CD4-positive, alpha-beta T cell treated with Interleukin-6 for 4 hours (primary cell): ENCODE data around the gene ROPN1B.
A peak's percentile ranks its signal among the peaks of the same experiment; 100 is the strongest.
"Not testable (repeated sequence)": the region's sequence is repeated elsewhere in the genome, so short reads cannot be mapped to it uniquely, and the experiment has no call there.

Experiments used
- DNase-seq: peaks from one replicate; pipeline ENCODE4 v3.0.0-alpha.2; 2020; ENCODE audit warnings: mixed read lengths

ROPN1B gene

DNA sequence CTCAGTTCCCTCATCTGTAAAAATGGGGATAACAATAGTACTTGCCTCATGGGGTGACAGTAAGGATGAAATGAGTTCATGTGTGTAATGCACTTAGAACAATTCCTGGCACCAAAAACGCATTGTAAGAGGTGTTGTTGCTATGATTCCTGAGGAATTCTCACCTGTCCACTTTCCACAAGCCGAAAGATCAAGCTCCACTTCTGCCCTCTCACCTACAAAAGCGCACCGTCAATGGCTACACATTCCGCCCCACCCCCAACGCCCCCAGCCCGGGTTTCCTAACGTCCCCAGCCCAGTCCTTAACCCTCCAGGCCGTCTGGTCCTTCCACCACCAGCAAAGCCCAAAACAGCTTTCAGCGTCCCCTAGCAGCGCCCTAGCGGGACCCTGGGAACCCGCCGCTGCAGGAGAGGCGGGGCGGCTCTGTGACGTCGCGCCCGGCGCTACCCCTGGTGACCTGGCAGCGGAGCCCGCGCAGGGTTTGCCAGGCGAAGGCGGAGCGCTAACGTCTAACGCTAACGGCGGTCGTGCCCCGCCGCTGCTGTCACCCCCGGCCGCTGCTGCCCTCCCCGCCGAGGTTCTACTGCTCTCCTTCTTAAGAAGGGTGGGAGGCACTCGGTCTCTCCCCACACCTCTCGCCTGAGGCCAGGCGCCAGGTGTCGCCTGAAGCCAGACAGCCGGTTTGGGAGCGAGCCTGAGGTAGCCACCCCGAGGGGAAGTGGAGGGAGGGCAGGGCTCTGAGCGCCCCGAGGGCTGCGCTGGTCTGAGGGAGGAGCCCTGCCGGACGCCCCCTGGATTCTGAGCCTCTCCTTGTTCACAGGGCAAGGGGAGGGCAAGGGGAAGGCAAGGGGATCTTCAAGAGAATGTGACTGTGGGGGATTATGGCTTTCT is at the start of gene ROPN1B:
ROPN1B (plus strand) TSS at position 478 of the 892 bp plus-strand sequence. CDS start 2,877 bp downstream, outside the sequence.
- not testable (repeated sequence) for DNase-seq

DNA sequence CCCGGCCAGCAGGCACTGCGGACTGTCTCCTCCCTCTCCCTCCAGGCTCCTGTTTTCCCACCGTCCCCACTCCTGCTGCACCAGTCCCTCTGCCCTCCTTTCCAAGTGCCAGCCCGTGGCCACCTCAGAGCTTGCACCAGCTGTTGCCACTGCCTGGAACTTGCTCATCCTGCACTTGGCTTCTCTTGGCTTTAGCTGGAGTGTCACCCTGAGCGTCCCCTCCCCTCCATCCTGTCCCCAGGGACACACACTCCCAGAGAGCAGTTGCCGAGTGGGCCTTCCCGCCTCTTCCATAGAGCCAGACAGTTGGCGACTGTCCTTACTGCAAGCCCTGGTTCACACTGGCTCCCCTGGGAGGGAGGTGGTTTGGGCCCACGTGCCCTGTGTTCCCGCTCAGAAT is 48.8 kb upstream of the ROPN1B start:
- not testable (repeated sequence) for DNase-seq

DNA sequence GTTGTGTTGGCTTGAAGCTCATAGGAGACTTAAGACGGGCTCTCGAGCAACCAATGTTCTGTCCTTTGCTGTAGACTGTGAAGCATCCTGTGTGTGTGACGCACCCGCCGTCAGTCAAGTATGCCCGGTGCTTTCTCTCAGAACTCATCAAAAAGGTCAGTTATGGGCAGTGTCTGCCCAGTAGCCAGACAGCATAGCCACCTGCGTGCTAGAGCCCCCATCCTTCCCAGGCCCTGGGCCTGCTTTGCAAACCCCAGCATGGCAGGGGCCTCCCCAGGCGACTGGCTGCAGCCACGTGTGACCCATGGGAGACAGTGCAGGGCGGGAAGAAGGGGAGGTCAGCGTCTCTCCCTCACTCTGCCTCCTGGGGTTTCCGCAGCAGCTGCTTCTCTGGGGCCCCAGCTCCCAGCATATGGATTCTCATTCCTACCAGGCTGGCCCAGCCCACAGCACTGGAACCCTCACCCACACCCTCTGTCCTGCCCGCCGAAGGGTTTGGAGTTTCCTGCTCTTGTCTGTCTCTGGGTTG is 48.2 kb upstream of the ROPN1B start:
- DNase-seq: not testable (repeated sequence)

DNA sequence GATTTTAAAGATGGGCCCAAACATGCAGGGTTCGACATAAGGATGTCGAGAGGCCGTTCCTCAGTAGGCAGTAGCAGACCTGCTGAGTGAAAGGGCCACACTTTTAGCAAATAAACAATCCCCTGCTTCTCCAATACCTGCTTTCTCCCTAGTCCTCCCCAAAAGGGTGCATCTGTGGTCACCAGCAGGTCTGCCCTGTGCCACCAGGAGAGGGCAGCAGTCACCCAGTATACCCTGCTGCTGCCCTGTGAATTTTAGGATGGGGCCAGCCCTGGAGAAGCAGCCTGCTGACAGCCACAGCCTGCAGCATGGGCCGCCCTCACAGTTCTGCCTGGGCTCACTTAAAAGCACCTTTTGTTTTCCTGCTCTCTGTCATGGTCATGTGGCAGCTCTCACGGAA is 47.3 kb upstream of the ROPN1B start:
- DNase-seq: peak; percentile 53

DNA sequence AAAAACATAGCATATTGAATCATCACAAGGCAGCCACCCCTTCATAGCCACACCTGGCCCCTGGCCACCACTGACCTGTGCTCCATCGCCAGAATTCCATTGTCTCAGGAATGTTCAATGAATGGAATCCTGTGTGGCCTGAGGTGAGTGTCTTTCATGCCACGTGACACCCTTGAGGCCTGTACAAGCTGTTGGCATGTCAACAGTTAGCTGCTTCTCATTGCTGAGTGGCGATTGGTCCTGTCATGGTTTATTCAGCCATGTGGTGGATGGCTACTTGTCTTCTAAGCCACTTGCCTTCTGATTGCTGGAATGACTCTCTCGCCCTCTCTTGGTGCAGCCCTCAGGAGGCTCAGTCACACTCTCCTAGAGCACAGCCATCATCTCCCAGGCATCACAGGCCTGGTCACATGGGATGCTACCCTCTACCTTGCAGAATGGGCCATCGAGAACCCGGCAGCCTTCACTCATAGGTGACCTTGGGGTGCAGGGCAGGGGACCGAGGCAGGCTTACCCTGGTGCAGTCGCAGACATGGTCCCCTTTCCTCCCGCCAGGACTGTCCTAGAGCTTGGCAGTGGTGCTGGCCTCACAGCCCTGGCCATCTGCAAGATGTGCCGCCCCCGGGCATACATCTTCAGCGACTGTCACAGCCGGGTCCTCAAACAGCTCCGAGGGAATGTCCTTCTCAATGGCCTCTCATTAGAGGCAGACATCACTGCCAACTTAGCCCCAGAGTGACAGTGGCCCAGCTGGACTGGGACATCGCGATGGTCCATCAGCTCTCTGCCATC is 45.5 kb upstream of the ROPN1B start:
- not testable (repeated sequence) for DNase-seq

DNA sequence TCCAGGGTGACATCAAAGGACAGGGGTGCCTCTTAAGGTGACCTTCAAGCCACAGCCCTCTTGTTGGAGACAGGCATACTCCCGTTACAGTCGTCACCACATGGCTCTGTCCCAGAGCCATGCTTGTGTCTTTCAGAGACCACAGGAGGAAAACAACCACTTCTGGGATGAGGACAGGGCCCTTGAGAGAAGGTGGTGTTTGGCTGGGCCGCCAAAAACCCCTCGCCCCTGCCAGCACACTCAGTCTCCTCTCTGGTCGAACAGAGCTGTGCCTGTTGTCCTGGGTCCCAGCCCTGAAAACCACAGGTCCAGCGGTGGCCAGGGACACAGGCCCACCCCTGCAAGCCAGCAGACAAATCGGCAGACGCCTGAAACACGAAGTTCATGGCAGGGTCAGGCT is 44.7 kb upstream of the ROPN1B start:
- not testable (repeated sequence) for DNase-seq

DNA sequence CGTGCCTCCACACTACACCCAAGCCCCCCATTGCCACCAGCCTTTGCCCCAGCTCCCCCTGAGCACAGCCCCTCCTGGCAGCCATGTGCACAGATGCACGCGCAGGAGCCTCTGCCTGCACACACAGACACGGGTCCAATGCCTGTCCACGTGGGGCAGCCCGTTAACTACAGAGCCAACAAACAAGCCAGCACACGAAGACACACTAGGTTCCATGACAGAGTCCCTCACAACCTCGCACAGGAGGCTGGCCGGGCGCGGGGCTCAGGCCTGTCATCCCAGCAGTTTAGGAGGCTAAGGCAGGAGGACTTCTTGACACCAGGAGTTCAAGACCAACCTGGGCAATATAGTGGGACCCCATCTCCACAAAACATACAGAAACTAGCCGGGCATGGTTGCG is 43.3 kb upstream of the ROPN1B start:
- DNase-seq: not testable (repeated sequence)

DNA sequence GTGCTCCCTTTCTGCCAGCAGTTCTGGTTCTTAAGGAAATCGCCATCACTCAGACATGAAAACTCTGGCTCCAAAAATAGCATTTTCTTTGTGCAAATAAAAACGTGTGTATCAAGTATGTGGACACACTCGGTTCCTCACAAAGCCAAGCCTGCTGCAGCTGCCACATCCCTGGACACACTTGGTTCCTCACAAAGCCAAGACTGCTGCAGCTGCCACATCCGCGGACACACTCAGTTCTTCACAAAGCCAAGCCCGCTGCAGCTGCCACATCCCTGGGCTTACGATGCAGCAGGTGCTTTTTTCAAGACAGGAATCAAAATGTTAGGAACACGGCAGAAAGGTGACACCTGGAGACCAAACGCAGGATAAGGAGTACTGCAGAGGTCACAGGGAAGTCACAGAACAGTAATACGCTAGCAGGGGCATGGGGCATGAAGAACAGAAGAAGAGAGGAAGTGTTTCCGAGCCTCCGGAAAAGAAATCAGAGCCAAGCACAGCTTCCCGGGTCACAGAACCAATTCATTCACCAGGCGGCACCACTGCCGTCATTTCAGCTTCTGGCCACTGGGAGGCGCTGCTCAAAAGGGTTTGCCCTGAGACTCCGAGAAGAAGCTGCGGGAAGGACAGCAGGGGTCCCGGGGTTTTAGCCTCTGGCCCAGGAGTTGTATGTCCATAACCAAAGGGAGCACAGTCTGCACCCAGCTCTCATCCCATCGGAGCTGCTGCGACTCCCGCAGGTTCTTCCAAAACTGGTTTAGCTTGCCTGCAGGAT is 40.0 kb upstream of the ROPN1B start:
- peak; percentile 59 for DNase-seq

DNA sequence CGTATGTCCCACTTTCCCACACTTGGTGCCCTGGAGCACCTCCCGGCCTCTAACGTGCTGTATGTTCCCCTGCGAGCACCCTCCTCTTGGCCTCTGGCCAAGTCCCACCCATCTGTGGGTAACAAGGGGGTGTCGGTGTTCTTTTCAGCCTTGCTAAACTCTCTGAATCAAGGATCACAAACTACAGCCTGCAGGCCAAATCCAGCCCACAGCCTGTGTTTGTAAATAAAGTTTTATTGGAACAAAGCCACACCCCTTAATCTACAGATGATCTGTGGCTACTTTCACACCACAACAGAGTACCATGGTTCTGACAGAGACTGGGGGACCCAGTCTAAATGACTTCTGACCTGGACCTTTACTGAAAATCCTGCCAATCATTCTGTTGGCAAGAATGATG is 39.2 kb upstream of the ROPN1B start:
- not testable (repeated sequence) for DNase-seq

DNA sequence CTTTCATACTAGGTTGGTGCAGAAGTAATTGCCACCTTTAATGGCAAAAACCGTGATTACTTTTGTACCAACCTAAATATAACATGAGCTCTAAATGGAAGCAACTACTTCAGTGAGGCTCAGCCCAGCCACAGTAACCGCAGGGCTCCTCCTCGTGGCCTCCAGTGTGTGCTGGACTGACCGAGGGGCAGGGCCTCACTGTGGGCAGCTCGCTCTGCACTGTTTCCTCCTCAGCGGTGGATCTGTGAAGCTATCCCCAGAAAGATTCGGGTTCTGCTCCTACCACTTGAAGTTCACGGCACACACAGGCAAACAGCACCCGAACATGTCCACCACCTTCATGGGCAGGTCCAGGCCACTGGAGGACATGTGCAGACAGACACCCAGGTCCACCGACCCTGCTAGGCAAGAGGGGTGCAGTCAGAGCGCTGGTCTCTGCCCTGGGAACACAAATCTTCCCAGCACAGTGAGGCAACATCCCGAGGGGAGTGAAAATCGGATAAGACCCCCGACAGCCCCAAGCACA is 37.6 kb upstream of the ROPN1B start:
- DNase-seq: not testable (repeated sequence)

DNA sequence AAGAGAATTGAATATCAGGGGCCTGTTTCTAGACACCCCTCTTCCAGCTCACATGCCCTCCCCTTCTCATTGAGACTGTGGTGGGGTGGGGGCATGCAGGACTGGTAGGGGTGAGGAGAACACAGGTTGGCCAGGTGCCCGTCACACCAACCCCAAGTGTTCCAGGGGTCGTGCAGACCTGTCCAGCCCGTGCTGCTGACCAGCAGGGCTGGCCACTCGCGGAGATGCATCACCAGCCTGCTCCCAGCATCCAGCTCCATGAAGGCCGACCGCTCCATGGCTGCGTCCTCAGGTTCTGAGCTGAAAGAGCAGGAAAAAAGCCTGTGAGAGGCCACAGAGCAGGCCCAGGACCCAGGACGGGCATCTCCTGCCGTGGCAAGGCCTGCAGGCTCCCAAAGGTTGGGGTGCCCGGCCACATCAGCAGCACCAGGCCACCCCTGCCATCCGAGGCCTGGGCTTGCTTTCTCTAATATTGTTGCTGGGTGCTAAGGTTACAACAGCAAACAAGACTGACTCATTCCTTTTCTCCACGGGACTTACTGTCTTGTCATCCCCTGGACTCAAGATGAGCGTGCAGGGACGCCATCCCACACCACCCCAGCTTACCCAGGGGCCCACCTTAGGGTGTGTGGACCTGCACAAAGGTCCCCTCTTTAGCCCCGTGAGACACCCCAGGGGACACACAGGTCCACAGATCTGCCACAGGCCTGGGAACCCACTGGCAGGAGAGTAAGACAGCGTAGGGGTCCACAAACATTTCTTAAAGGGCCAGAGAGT is 35.4 kb upstream of the ROPN1B start:
- DNase-seq: not testable (repeated sequence)

DNA sequence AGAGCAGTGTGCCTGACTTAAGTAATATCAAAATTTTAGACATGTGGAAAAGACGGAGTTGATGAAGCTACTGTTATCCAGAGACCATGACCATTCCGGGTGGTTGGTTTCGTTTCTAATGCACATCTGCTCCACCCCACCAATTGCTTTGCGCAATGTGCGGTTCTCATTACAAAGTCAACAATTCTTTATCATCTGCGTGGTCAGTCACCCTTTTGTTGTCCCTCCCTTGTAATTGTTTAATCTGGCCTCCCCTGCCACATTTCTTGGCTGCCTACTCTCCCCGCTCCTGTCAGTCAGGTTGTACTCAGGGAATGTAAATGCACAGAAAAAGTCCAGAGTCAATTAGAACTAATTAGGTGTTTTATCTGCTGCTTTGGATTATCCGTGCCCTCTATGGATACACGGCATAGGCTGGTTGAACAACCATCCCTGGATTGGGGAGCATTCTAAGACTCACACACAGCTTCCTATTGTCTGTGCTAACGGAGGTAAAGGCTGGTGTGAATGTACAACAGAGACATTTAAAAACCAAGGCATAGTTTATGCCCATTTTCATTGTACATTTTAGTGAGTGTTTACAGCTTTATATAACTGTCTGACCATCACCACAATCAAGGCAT is 33.6 kb upstream of the ROPN1B start:
- DNase-seq: not testable (repeated sequence)

DNA sequence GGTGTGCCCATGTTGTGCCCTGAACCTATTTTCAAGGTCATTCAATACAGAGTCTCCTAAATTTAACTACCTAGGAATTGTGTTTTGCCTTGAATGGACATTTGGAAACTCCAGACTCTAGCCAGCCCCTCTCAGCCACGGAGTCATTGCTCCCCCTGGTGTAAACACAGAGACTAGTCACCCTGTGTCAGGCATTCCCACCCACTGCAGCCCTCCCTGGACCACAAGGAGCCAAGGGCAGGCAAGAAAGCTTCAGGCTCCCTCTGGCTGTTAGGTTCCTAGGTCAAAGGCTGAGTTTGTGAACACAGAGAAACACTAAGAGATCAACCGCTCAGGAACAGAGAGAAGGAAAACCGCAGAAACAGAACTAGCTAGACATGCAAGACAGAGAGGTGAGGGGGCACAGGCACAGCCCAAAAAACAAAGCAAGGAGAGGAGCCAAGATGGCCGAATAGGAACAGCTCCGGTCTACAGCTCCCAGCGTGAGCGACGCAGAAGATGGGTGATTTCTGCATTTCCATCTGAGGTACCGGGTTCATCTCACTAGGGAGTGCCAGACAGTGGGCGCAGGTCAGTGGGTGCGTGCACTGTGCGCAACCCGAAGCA is 32.7 kb upstream of the ROPN1B start:
- DNase-seq: not testable (repeated sequence)

DNA sequence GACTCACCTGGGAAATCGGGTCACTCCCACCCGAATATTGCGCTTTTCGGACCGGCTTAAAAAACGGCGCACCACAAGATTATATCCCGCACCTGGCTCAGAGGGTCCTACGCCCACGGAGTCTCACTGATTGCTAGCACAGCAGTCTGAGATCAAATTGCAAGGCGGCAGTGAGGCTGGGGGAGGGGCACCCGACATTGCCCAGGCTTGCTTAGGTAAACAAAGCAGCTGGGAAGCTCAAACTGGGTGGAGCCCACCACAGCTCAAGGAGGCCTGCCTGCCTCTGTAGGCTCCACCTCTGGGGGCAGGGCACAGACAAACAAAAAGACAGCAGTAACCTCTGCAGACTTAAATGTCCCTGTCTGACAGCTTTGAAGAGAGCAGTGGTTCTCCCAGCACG is 32.1 kb upstream of the ROPN1B start:
- DNase-seq: not testable (repeated sequence)

DNA sequence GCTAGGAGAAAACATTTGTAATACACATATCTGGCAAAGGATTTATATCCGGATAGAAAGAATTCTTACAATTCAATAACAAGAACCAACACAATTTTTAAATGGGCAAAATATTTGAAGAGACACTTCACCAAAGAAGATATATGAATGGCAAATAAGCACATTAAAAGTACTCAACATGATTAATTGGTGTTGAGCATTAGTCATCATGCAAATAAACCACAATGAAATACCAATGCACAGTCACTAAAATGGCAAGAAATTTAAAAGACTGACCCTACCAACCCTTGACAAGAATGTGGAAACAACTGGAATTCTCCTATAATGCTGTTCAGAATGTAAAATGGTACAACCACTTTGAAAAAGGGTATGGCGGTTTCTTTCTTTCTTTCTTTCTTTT is 21.2 kb upstream of the ROPN1B start:
- not testable (repeated sequence) for DNase-seq

DNA sequence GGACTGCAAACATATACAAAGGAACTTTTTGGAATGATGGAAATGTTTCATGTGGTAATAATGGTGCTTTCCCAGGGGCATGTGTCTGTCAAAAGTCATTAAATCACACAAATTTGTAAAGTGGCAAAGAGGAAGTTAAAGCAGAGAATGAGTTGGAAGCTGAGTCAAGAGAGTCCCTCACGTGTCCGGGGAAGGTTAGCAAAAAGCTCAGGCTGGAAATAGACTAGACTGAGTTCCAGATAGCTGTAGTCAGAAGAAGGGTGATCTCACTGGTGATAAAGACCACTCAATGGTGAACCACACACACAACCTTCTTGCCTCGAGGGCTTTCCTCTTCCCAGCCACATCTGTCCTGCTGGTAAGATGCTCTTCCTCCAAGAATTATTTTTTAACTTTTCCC is 20.1 kb upstream of the ROPN1B start:
- DNase-seq: not testable (repeated sequence)

DNA sequence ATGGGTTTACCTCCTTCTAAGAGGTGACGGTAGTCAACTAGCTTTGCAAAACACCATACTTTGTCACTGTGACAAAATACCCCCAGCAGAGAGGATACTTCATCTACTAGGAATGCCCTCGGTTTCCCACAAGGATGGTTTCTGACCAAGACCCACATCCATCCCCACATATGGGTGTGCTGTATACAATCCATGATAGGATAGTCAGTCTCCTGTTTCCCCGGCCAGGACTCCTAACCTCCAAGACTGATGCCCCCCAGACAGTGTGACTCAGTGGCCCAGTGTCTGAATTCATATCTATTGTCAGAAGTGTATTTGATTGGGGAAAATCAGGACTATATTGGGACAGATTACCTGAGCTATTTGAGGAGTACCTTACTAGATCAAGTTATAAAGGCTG is 17.8 kb upstream of the ROPN1B start:
- DNase-seq: not testable (repeated sequence)

DNA sequence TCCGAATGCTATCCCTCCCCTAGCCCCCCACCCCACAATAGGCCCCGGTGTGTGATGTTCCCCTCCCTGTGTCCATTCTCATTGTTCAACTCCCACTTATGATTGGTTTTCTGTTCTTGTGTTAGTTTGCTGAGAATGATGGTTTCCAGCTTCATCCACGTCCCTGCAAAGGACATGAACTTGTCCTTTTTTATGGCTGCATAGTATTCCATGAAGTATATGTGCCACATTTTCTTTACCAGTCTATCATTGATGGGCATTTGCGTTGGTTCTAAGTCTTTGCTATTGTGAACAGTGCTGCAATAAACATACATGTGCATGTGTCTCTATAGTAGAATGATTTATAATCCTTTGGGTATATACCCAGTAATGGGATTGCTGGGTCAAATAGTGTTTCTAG is 12.0 kb upstream of the ROPN1B start:
- not testable (repeated sequence) for DNase-seq

DNA sequence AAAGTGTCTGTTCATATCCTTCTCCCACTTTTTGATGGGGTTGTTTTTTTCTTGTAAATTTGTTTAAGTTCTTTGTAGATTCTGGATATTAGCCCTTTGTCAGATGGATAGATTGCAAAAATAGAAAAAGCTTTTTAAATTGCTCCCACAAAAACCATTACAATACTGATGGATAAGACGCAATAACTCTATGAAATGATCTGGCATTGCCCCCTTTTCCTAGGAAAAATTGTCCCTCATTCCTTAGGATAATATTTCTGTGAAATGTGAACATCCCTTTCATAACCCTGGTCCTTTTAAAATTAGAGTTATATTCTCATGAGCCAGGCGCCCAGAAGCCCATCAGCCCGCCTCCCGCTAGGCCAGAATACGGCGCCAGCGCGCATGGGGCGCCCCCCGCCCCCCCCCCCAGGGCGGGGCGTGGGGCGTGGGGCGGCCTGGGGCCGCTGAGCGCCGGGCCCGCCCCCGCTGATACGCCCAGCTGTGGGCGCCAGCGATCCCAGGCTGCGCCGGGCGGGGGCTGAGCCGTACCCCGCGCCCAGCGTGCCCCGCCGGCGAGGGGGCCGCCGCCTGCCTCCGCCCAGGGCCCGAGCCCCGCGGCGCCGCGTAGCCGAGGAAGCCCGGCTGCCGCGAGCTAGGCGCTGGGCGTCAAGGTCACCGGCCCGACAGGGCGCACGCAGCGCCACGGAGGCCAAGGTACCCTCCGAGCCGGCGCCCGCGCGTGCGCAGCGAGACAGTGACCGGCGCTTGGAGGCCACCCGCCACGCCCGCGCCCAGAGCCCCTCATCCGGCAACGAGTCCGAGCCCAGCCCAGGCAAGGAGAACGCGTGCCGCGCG is 11.1 kb upstream of the ROPN1B start:
- DNase-seq: no peak
